H54 (cell line): ENCODE results near the gene FANCI.

Experiments used
- DNase-seq: peaks from one replicate; pipeline ENCODE4 v3.0.0; 2011; ENCODE audit warnings: low spot score, mixed read lengths; ENCODE audit not compliant: insufficient read length
- FAIRE-seq: peaks from 3 replicates; lab custom pipeline; 2011; peaks lifted over from hg19 to GRCh38; lab: Jason Lieb, UNC
- POLR2A ChIP-seq: IDR thresholded peaks from 2 replicates; pipeline ENCODE4 v1.6.1; 2011; ENCODE audit warnings: low read depth, mild to moderate bottlenecking, low read length

FANCI gene

GRCh38 chr15:89243691-89244573, at the start of gene FANCI:
Gene FANCI, plus strand, starts transcription at chr15:89243979. Its CDS starts 3,669 bp downstream, at chr15:89247648.
- FAIRE-seq, result no peak

DNA sequence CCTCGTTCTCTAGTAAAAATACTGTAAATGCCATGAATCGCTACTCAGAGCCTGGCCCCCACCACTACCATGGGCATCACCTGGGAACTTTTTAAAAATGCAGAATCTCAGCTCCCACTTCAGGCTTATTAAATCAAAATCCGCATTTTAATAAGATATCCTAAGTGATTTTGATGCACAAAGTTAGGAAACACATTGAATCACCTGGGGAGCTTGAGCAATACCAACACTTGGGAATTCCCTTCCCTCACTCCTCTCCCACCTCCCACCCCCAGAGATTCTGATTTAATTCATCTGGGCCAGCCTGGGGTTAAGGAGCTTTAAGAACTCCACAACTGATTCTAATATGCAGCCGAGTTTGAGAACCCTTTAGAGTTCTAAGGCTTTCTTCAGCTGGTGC, 49.2 kb upstream of the FANCI start:
- no peak for TF ChIP-seq POLR2A
- FAIRE-seq (no peak), DNase-seq (no peak)

More at GRCh38 chr15:89243691-89244573, at the start of gene FANCI:
- TF ChIP-seq POLR2A, result no peak
- peak; percentile 68 for DNase-seq

- TF ChIP-seq POLR2A, result no peak
- DNase-seq, result no peak
- no peak for FAIRE-seq
Measured at GRCh38 chr15:89195836-89196235, 47.9 kb upstream of the FANCI start.

DNA sequence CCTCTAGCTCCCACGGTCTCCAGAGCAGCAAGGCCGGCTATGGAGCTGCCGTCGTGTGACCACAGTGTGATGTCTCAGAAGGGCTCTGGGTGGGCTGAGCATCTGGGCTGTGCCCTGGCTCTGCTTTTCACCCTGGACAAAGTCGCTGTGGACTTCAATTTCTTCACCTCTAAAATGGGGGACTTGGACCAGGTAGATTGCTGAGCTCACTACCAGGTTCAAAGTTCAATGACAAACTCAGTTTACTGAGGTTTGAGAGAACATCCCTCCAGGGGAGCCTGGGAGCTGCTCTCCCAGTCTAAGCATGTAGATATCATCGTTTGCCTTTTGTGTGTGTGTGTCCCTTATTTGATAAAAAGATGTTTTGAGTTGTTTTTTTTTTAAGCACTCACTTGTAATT, 47.5 kb upstream of the FANCI start:
- DNase-seq (no peak), FAIRE-seq (no peak)
- no peak for TF ChIP-seq POLR2A

DNA sequence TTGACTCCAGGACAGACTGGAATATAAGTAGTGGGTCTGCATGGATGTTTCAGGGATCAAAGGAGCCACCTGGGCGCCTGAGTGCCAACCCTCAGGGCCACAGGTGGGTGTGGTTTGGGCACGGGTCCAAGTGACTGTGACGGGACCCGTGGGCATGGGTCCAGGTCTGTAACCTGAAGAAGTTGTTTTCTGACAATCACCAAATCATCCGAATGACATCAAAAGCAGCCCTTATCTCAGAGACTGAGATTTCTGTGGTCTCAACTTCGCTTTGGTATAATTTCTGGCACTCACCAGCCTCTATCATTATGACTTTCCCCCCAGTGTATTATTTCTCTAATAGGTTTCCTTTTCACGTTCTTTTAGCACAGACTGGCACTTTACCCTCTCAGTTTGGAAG, 46.8 kb upstream of the FANCI start:
- no peak for DNase-seq
- FAIRE-seq, result no peak
- no peak for TF ChIP-seq POLR2A

DNA sequence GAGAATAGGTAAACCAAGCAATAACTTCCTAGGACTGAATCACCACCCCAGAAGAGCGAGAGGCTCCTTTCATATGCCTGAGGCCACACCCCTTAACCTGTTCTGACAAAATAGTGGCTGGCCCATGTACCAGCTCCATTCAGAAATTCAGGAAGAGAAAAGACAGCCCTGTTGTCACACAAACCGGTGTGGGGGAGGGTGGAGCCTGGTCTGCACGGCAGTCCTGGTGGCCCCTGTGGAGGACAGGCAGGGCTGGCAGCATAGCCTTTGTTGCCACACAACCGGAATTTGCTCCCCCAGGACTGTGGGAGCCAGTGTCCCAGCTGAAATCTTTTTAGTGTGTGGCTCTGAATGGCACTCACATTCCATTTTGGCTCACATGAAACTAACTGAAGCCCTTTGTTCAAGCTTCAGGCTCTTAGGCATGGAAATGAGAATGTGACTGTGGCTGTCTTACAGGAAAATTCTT, 46.2 kb upstream of the FANCI start:
- FAIRE-seq (no peak), DNase-seq (no peak)
- TF ChIP-seq POLR2A, result no peak

DNA sequence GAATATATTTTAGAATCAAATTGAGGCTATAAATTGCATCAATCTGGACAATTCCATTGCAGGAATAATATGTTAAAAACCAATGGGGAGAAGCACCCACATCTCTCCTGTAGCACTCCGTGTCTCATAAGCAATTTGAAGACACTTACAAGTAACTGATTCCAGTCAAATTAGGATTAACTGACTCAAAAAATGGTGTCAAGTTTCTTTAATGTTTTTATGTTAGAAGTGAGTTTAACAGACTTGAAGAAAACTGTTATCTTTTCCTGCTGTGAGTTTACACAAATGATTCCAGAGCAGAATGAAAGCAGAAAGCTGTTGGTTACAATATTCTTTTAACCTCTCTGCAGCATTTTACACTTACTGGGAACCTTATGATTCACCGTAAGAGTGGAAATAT, 45.6 kb upstream of the FANCI start:
- DNase-seq, result no peak
- TF ChIP-seq POLR2A, result no peak
- no peak for FAIRE-seq

- no peak for TF ChIP-seq POLR2A
- DNase-seq (no peak), FAIRE-seq (no peak)
Measured at GRCh38 chr15:89198934-89199333, 44.8 kb upstream of the FANCI start.

GRCh38 chr15:89199746-89200145, 44.0 kb upstream of the FANCI start:
- DNase-seq, result no peak
- TF ChIP-seq POLR2A, result no peak
- no peak for FAIRE-seq

GRCh38 chr15:89200182-89200581, 43.6 kb upstream of the FANCI start:
- no peak for DNase-seq
- TF ChIP-seq POLR2A, result no peak
- FAIRE-seq, result no peak

GRCh38 chr15:89201465-89202005, 42.2 kb upstream of the FANCI start:
- no peak for DNase-seq
- TF ChIP-seq POLR2A, result no peak
- FAIRE-seq, result no peak

GRCh38 chr15:89203705-89204273, 40.0 kb upstream of the FANCI start:
- no peak for DNase-seq

GRCh38 chr15:89205991-89206585, 37.7 kb upstream of the FANCI start:
- FAIRE-seq, result no peak
- TF ChIP-seq POLR2A, result no peak
- DNase-seq, result no peak

More at GRCh38 chr15:89203705-89204273, 40.0 kb upstream of the FANCI start:
- TF ChIP-seq POLR2A, result no peak
- FAIRE-seq, result no peak

DNA sequence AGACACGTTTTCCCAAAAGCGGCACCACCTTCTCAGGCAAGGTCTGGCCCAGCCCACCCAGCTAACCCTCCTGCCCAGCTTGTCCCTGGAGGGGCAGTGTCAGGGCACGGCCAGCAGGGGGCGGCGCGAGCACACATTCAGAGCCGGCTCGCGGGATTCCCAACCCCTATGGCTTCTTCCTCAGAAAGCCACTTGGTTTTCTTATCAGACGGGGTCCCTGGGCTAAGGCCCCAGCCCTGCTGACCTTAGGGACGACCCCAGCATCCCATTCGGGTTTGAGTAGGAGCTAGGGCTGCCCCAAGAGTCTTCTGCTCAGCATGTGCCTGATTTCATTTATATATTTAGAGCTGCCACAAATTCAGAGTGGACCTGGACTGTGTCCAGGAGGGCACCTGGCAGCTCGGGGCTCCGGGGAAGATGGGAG, 36.9 kb upstream of the FANCI start:
- no peak for FAIRE-seq

More for the DNA sequence above, 36.9 kb upstream of the FANCI start:
- no peak for TF ChIP-seq POLR2A
- DNase-seq, result peak; percentile 73
